ENCODE data around the gene CMTM7. TPM values are rescaled to one million over a fixed set of nuclear protein-coding genes. Genes with fewer than 3 reads are reported as not detected.
A peak's percentile ranks its signal among the peaks of the same experiment; 100 is the strongest.

CMTM7 gene
- total and polyA plus RNA-seq, 2 of the 13 experiments (the other 11 are each of a cell fraction or from before 2014, with no cell fraction given): 20.9 to 21.4 TPM

GRCh38 chr3:32502118-32502945 is 110.7 kb downstream of the CMTM7 start, which contains the start of gene CMTM6 (continued):
- no peak for TF ChIP-seq HDAC6 (IDR thresholded peaks at IDR 0.05; ENCODE audit: low read depth, low read length)
- TF ChIP-seq ATAD3A (CRISPR knock-in tag; IDR thresholded peaks at IDR 0.05): no peak
- TF ChIP-seq ZNF34 (CRISPR knock-in tag; IDR thresholded peaks at IDR 0.05; ENCODE audit: borderline replicate concordance): no peak
- TF ChIP-seq GFI1 (CRISPR knock-in tag; IDR thresholded peaks at IDR 0.05; ENCODE audit: borderline replicate concordance): no peak
- TF ChIP-seq ZNF354B (CRISPR knock-in tag; IDR thresholded peaks at IDR 0.05): no peak
- TF ChIP-seq ZNF710 (CRISPR knock-in tag; IDR thresholded peaks at IDR 0.05; ENCODE audit: borderline replicate concordance): no peak
- TF ChIP-seq ZNF136 (CRISPR knock-in tag; IDR thresholded peaks at IDR 0.05; ENCODE audit: low read depth): peak; percentile 50; the same call in 1 of the 2 replicates
- TF ChIP-seq SALL2 (CRISPR knock-in tag; IDR thresholded peaks at IDR 0.05): no peak; the same call in 1 of the 2 replicates
- no peak for TF ChIP-seq NR3C1 (CRISPR knock-in tag; IDR thresholded peaks at IDR 0.05)
- TF ChIP-seq GTF2F1 (IDR thresholded peaks at IDR 0.05; ENCODE audit: low read length): no peak
- TF ChIP-seq ZSCAN30 (CRISPR knock-in tag; IDR thresholded peaks at IDR 0.05): no peak
- TF ChIP-seq SIX1 (CRISPR knock-in tag; IDR thresholded peaks at IDR 0.05; ENCODE audit: borderline replicate concordance): no peak
- TF ChIP-seq ZNF20 (CRISPR knock-in tag; IDR thresholded peaks at IDR 0.05): no peak
- TF ChIP-seq ZNF546 (CRISPR knock-in tag; conservative IDR thresholded peaks at IDR 0.05): no peak
- no peak for TF ChIP-seq ZBTB1 (CRISPR knock-in tag; IDR thresholded peaks at IDR 0.05; ENCODE audit: borderline replicate concordance)
- TF ChIP-seq, protein P1, sequence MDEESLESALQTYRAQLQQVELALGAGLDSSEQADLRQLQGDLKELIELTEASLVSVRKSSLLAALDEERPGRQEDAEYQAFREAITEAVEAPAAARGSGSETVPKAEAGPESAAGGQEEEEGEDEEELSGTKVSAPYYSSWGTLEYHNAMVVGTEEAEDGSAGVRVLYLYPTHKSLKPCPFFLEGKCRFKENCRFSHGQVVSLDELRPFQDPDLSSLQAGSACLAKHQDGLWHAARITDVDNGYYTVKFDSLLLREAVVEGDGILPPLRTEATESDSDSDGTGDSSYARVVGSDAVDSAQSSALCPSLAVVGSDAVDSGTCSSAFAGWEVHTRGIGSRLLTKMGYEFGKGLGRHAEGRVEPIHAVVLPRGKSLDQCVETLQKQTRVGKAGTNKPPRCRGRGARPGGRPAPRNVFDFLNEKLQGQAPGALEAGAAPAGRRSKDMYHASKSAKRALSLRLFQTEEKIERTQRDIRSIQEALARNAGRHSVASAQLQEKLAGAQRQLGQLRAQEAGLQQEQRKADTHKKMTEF (CRISPR knock-in tag; IDR thresholded peaks at IDR 0.05): peak; percentile 61; the same call in 1 of the 2 replicates
- TF ChIP-seq ZNF816 (CRISPR knock-in tag; IDR thresholded peaks at IDR 0.05; ENCODE audit: borderline replicate concordance): 0 out of 2 replicates have a peak, but pooled peaks have one; percentile 24
- TF ChIP-seq CSRNP2 (CRISPR knock-in tag; conservative IDR thresholded peaks at IDR 0.05; ENCODE audit: low read depth): no peak
- no peak for TF ChIP-seq SMAD1 (CRISPR knock-in tag; IDR thresholded peaks at IDR 0.05; ENCODE audit: borderline replicate concordance, low read depth)
- peak; percentile 26; the same call in 1 of the 2 replicates for TF ChIP-seq CBX5 (CRISPR knock-in tag; IDR thresholded peaks at IDR 0.05; ENCODE audit: borderline replicate concordance)
- 0 out of 2 replicates have a peak, but pooled peaks have one; percentile 44 for TF ChIP-seq CCDC6 (CRISPR knock-in tag; IDR thresholded peaks at IDR 0.05)
- no peak for TF ChIP-seq ZNF576 (CRISPR knock-in tag; IDR thresholded peaks at IDR 0.05)
- TF ChIP-seq DR1 (CRISPR knock-in tag; IDR thresholded peaks at IDR 0.05): no peak
- TF ChIP-seq RELA (CRISPR knock-in tag; IDR thresholded peaks at IDR 0.05): no peak
